GM21717 (cell line): ENCODE measurements around the gene NKPD1.

Experiments
- ATAC-seq: cut with Tn5 transposase; IDR thresholded peaks from one replicate; pipeline ENCODE4 v1.9.1; 2021; ENCODE audit warnings: mild to moderate bottlenecking, moderate library complexity; ENCODE audit not compliant: unreplicated experiment

NKPD1 gene

DNA sequence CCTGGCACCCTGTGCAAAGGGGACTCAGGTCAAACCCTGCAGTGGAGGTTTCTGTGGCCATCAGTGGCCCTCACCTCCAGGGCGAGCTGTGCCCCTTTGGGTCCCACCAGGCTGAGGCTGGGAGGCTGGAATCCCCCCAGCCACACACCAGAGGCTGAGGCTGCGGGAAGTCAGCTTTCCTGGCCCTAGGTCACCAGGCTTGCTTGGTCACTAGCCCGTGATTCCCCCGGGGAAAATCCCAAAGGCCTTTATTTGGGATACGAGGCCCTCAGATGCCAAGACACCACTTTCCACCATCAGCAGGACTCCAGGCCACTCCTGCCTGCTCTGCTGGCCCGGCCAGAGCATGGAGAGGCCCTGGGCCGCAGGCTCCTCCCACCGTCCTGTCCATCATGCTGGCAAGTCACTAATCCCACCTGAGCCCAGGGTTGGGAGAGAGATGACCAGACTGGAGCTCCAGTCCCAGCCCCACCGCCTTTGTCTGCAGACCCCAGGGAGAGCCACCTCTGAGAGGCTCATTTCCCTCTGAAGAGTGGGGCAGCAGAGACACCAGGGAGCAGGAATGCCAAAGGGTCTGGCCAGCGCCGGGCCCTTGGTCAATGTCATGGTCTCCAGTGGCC is 4.7 kb downstream of the NKPD1 start:
- no peak for ATAC-seq

DNA sequence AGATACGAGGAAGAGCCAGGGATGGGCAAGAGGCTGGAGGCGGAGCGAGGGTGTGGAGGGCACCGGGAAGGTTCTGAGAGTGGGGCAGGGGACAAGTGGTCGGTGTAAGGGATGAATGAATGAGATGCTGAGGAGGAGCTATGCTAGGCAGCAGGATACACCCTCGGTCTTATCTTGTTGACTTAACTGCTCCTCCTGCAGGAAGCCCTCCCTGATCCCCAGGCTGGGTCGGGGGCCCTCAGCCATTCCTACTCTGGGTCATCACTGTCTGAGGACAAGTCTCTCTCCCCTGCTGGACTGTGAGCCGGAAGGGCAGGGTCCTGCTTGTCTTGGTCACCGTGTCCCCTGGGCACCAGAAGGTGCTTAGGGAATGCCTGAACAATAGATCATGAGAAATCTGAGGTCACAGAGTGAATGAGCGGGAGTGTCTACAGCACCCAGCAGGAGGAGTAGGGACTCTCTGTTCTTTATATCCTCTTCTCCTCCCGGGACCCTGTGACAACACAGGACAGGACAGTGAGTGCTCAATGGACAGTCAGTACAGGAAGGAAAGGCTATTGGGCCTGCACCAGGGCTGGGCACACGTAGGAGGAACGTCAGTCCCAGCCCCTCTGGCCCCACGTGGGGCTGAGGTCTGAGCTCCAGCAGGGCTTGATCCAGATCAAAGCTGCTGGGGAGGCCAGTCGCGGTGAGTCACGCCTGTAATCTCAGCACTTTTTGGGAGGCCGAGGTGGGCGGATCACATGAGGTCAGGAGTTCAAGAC is 6.5 kb downstream of the NKPD1 start:
- ATAC-seq: no peak

DNA sequence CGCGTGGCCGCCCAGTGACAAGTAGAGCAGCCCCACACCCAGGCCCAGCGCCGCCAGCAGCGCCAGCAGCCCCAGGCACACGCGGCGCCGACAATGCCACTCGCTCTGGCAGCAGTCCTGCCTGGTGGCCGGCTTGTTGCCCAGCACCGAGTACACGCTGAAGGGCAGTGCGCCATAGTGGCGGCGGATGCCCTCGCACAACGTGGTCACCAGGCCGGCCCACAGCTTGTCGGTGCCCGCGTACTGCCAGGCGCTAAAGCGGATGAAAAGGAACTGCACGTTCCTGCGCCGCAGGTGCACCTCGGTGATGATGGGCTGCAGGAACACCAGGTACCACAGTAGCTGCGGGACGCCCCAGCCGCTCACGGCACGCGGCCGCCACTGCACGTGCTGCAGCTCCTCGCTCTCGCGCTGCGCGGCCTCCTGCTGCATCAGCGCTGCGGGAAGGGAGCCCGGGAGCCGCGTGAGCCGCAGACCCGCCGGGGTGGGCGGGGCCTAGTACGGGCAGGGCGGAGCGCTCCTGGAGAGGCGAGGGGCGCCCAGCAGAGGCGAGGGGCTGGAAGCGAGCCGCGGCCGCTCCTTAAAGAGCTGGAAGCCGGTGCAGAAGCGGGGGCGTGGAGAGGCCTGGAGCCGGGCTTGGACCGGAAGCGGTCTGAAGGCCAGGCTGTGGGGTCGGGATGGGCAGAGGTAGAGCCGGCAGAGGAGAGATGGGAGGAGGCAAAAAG is 7.3 kb downstream of the NKPD1 start:
- no peak for ATAC-seq

GRCh38 chr19:45152504-45153338 is 8.1 kb downstream of the NKPD1 start:
- ATAC-seq: no peak

DNA sequence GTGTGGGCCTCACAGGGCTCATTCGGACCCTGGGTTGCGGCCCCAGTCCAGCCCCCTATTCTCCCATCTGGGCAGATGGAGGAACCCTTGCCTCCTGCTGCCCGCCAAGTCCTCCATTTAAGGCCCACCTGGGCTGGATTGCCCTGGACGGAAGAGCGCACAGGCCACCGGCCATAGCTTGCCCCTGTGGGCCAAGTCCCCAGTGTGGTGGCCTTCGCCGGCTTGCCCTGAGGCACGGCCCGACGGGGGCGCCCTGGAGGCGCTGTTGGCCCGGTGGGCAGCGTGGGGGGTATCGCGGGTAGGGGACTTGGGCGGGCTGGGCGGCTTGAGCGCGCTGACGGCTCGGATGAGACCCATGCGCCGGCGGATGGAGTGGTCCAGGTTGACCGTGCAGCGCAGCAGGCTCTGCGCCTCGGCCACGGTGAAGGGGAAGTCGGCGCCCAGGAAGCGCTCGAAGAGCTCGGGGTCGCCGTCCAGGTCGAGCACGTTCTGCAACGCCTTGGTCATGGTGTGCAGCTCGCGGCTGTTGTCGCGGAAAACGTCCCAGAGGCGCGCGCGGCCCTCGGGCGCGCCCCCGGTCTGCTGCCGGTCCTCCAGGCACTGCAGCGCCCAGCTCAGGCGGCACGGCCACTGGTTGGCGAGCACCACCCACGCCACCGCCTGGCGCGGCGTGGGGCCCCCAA is 8.8 kb downstream of the NKPD1 start:
- no peak for ATAC-seq

DNA sequence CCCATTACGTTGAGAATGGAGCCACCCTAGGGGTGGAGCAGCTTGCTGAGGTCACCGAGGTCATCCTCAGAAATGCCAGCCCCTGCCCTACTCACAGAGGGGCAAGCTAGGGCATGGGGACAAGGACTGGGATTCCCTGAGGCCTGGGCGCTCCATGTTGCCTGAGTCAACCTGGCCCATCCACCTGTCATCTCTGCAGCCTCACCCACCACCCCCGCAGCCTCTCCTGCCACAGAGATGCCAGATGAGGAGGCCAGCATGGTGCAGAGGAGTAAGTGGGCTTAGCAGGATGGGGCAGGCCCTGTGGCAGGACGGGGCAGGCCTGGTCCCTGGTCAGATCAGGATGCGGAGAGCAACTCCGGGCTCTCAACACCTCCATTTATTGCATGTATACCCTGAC is 9.5 kb downstream of the NKPD1 start:
- no peak for ATAC-seq

DNA sequence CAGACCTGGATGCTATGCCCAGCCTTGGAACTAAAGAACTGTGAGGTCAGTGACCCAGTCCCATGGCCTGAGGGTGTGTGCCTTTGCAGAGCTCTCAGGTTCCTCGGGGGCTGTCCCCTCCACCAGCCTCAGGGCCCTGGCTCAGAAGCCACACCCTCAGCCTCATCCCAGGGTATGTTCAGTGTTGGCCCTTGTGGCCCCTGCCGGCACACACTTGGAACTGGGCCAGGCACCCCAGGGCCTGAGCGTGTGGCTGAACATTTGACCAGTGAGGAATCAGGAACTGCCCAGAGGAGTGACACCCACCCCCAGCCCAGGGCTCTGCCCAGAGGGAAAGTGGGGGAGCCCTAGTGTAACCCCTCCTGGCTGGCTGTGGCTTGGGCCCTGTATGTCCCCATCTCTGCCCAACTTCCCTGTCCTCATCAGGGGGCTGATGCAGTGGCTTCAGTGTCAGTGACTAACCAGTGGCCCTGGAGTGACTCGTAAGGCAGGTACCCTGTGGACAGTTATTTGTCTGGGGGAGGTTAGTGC is 10.0 kb downstream of the NKPD1 start:
- no peak for ATAC-seq

DNA sequence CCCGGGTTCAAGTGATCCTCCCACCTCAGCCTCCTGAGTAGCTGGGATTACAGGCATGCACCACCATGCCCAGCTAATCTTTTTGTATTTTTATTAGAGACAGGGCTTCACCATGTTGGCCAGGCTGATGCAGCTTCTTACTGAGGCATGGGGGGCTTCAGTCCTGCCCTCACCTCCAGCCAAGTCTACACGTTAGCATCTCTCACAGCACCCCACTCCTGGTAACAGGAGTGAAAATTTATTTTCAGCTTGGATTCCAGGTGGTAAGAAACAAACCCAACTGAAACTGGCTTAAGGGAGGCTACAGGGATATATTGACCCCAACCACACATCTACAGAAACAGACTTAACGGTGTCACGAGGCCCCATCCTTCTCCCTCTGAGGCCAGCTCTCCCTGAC is 10.6 kb downstream of the NKPD1 start:
- ATAC-seq: no peak

- no peak for ATAC-seq
Measured at GRCh38 chr19:45149129-45149528, 11.7 kb downstream of the NKPD1 start.

- ATAC-seq: no peak
Measured at GRCh38 chr19:45147835-45148676, 12.7 kb downstream of the NKPD1 start.

- no peak for ATAC-seq
Measured at GRCh38 chr19:45146741-45147205, 14.0 kb downstream of the NKPD1 start.

- ATAC-seq: no peak
Measured at GRCh38 chr19:45146251-45146650, 14.5 kb downstream of the NKPD1 start.

- no peak for ATAC-seq
Measured at GRCh38 chr19:45145270-45146189, 15.3 kb downstream of the NKPD1 start.

DNA sequence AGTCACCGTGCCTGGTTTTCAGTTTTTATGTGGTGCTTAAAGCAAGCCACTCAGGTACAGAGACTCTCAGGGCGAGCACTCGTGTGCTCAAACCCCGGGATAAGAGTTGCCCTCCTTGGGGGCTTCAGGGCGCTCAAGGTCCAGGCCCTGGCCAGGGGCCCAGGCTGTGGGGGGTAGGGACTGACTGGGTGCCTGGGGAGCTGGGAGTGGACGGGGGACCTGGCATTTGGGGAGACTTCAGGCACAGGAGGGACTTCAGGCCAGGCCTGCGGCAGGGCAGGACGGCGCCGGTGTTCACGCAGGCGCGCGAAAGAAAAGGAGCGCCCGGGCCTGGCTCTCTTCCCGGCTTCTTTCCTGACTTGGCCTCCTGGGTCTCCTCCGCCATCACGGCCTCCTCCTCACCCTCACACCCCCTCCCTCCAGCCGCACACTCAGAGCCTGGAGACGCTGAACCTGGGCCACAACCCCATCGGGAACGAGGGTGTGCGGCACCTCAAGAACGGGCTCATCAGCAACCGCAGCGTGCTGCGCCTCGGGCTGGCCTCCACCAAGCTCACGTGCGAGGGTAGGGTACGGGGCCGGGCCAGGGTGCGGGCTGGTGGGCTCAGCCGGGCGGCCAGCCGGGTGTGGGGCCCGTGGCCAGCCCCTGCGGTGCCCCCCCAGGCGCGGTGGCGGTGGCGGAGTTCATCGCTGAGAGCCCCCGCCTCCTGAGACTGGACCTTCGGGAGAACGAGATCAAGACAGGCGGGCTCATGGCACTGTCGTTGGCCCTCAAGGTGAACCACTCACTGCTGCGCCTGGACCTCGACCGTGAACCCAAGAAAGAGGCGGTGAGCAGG is 16.1 kb downstream of the NKPD1 start:
- ATAC-seq: no peak

- ATAC-seq: no peak
Measured at GRCh38 chr19:45142726-45143110, 18.1 kb downstream of the NKPD1 start.

GRCh38 chr19:45142016-45142725 is 18.6 kb downstream of the NKPD1 start:
- ATAC-seq: no peak
